ENCODE data around the gene TMOD4. TPM values are rescaled to one million over a fixed set of nuclear protein-coding genes. Genes with fewer than 3 reads are reported as not detected.
"Not testable (repeated sequence)": the region's sequence is repeated elsewhere in the genome, so short reads cannot be mapped to it uniquely, and the experiment has no call there.

The TMOD4 gene
- polyA plus RNA-seq = under 1 TPM; 0.16 to 0.62 (median 0.56) TPM

- 55 to 59% (median 56%) methylated on average over 4 of the region's 4 CpGs for WGBS, 3 donors
- H3K27ac ChIP-seq (ENCODE audit: low read depth, low read length) = no peak within 1 kb of the TSS
These were observed at the start of gene TMOD4 for GRCh38 chr1:151175863-151176262. Gene TMOD4, minus strand, starts transcription at chr1:151175981. Its CDS starts 1,106 bp downstream, at chr1:151174875.

GRCh38 chr1:151222130-151222529 is 46.3 kb upstream of the TMOD4 start:
- 73 to 81% (median 74%) methylated on average over 4 of the region's 4 CpGs for WGBS, 3 donors
- no peak overlapping the region for H3K27ac ChIP-seq (ENCODE audit: low read depth, low read length)

GRCh38 chr1:151221616-151222015 is 45.8 kb upstream of the TMOD4 start:
- no peak overlapping the region for H3K27ac ChIP-seq (ENCODE audit: low read depth, low read length)
- 73 to 87% (median 76%) methylated on average over 1 of the region's 1 CpG for WGBS, 3 donors

- WGBS, 3 donors = 30 to 42% (median 35%) methylated on average over 2 of the region's 2 CpGs
- no peak overlapping the region for H3K27ac ChIP-seq (ENCODE audit: low read depth, low read length)
These were observed 37.8 kb upstream of the TMOD4 start for GRCh38 chr1:151213560-151213959.

GRCh38 chr1:151211972-151212705 is 36.4 kb upstream of the TMOD4 start:
- no peak overlapping the region for H3K27ac ChIP-seq (ENCODE audit: low read depth, low read length)
- WGBS, 3 donors = 80 to 89% (median 84%) methylated on average over 15 of the region's 15 CpGs

GRCh38 chr1:151210830-151211229 is 35.0 kb upstream of the TMOD4 start:
- no peak overlapping the region for H3K27ac ChIP-seq (ENCODE audit: low read depth, low read length)
- WGBS, 3 donors = 62 to 86% (median 83%) methylated on average over 1 of the region's 1 CpG

GRCh38 chr1:151205381-151205965 is 29.7 kb upstream of the TMOD4 start:
- not testable (repeated sequence) for H3K27ac ChIP-seq (ENCODE audit: low read depth, low read length)
- 92 to 96% (median 92%) methylated on average over 12 of the region's 12 CpGs for WGBS, 3 donors

GRCh38 chr1:151199873-151200581 is 24.2 kb upstream of the TMOD4 start:
- H3K27ac ChIP-seq (ENCODE audit: low read depth, low read length) = no peak overlapping the region
- WGBS, 3 donors = 30 to 49% (median 41%) methylated on average over 11 of the region's 11 CpGs

GRCh38 chr1:151198254-151199127 is 22.7 kb upstream of the TMOD4 start, which contains the start of gene PIP5K1A:
Gene PIP5K1A, plus strand, starts transcription at chr1:151198552. Its CDS starts 445 bp downstream, at chr1:151198997.
- WGBS, 3 donors = 0% methylated on average over 60 of the region's 60 CpGs
- peak within 1 kb of the TSS; percentile 70 for H3K27ac ChIP-seq (ENCODE audit: low read depth, low read length)

- WGBS, 3 donors = 5 to 13% (median 11%) methylated on average over 10 of the region's 10 CpGs
- no peak overlapping the region for H3K27ac ChIP-seq (ENCODE audit: low read depth, low read length)
These were observed 22.1 kb upstream of the TMOD4 start for GRCh38 chr1:151197863-151198253.

GRCh38 chr1:151196292-151196800 is 20.6 kb upstream of the TMOD4 start:
- 30 to 41% (median 33%) methylated on average over 14 of the region's 14 CpGs for WGBS, 3 donors

GRCh38 chr1:151194894-151195594 is 19.3 kb upstream of the TMOD4 start:
- not testable (repeated sequence) for H3K27ac ChIP-seq (ENCODE audit: low read depth, low read length)
- WGBS, 3 donors = 70 to 74% (median 70%) methylated on average over 17 of the region's 17 CpGs

More at GRCh38 chr1:151196292-151196800, 20.6 kb upstream of the TMOD4 start:
- no peak overlapping the region for H3K27ac ChIP-seq (ENCODE audit: low read depth, low read length)

- no peak overlapping the region for H3K27ac ChIP-seq (ENCODE audit: low read depth, low read length)
- WGBS, 3 donors = 80 to 86% (median 82%) methylated on average over 1 of the region's 1 CpG
These were observed 18.1 kb upstream of the TMOD4 start for GRCh38 chr1:151193856-151194255.

- no peak overlapping the region for H3K27ac ChIP-seq (ENCODE audit: low read depth, low read length)
- WGBS, 3 donors = 52 to 75% (median 73%) methylated on average over 6 of the region's 6 CpGs
These were observed 17.5 kb upstream of the TMOD4 start for GRCh38 chr1:151193304-151193703.

GRCh38 chr1:151192047-151192446 is 16.3 kb upstream of the TMOD4 start:
- 71 to 77% (median 75%) methylated on average over 7 of the region's 7 CpGs for WGBS, 3 donors

GRCh38 chr1:151189637-151190445 is 14.1 kb upstream of the TMOD4 start, which contains the start of gene VPS72:
Gene VPS72, minus strand, starts transcription at chr1:151190197. Its CDS starts 76 bp downstream, at chr1:151190121.
- H3K27ac ChIP-seq (ENCODE audit: low read depth, low read length) = no peak within 1 kb of the TSS
- 0 to 1% (median 0%) methylated on average over 42 of the region's 42 CpGs for WGBS, 3 donors

More at GRCh38 chr1:151192047-151192446, 16.3 kb upstream of the TMOD4 start:
- no peak overlapping the region for H3K27ac ChIP-seq (ENCODE audit: low read depth, low read length)

GRCh38 chr1:151188667-151189066 is 12.9 kb upstream of the TMOD4 start:
- 48 to 78% (median 73%) methylated on average over 8 of the region's 8 CpGs for WGBS, 3 donors
- H3K27ac ChIP-seq (ENCODE audit: low read depth, low read length) = not testable (repeated sequence)

Data from adipose tissue (tissue), 3 donors.